Measurements from ENCODE around the gene SH3RF3.

GRCh38 chr2:109089602-109090300 lies 39.3 kb upstream of the SH3RF3 start:
- no peak for TF ChIP-seq CTCF (IDR thresholded peaks at IDR 0.05)
- TF ChIP-seq POLR2A (IDR thresholded peaks at IDR 0.05), result no peak

All from adrenal gland (tissue), 5 donors.